Fibroblast of peridontal ligament (primary cell): ENCODE results near the gene CCDC121.

ENCODE experiments used
- DNase-seq: peaks from one replicate; pipeline ENCODE4 v3.0.0-alpha.2; 2010; ENCODE audit errors: extremely low read depth

CCDC121 gene

DNA sequence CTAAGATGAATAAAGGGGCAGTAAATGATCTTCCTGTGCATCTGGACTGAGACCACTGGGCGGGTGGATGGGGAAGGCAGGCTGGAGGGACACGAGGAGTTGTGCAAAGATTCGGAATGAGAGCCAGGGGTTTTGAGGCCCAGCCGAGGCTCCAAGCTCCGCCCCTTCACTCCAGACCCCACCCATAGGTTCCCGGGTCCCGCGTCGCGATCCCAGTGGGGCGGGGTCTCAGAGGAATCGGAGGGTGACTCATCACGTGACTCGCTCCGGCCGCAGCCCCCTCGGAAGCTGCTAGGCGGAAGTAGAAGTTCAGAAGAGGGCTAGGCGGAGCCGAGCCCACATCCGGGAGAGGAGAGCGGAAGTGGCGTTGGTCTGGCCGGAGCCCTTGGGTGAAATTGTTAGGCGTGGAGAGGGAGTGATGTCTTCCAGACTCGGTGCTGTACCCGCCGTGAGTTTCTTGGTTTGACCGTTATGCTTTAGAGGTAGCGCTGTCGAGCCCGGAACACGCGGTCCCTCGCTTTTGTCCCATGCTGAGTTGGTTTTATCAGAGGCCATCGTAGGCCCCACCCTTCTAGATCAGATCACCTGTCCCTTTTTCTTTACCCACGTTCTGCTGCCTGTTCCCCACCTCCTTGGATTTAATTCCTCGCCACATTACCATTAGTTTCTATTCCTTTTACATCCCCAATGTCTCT, 46.0 kb downstream of the CCDC121 start, which contains the start of gene ZNF512:
Gene ZNF512 (plus strand): TSS at position 348 of the 695 bp plus-strand sequence. CDS start 71 bp downstream, at position 419.
- DNase-seq: peak; percentile 90

DNA sequence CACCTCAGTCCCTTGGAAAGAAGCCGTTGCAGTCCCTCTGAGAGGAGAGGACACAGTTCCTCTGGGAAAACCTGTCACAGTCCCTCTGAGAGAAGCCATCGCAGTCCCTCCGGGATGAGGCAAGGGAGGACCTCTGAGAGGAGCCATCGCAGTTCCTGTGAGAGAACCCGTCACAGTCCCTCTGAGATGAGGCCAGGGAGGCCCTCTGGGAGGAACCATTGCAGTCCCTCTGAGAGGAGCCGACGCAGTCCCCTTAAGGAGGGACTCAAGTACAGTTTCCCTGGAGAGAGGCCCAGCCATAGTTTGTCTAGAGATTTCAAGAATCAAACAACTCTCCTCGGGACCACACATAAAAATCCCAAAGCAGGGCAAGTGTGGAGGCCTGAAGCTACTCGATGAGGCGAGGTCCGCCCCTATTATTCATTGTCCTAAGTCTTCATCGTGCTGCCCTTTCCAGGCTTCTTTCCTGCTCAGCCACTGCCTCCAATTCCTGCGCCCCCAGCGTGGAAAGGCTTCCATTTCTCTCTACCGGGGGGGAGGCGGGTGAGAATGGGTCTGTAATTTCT, 46.6 kb downstream of the CCDC121 start:
- no peak for DNase-seq

DNA sequence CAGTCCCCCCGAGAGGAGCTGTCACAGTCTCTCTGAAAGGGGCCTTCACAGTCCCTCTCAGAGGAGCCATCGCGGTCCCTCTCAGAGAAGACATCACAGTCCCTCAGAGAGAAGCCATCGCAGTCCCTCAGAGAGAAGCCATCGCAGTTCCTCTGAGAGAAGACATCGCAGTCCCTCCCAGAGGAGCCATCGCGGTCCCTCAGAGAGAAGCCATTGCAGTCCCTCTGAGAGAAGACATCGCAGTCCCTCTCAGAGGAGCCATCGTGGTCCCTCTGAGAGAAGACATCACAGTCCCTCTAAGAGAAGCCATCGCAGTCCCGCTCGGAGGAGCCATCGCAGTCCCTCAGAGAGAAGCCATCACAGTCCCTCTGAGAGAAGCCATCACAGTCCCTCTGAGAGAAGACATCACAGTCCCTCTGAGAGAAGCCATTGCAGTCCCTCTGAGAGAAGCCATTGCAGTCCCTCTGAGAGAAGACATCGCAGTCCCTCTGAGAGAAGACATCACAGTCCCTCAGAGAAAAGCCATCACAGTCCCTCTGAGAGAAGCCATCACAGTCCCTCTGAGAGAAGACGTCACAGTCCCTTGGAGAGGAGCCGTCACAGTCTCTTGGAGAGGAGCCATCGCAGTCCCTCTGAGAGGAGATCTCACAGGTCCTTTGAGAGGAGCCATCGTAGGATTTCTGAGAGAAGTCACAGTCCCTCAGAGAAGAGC, 47.2 kb downstream of the CCDC121 start:
- no peak for DNase-seq
